HCT116 (cell line): ENCODE results near the gene PKD2L2. TPM values are rescaled to one million over a fixed set of nuclear protein-coding genes. Genes with fewer than 3 reads are reported as not detected.

Experiments
- ATAC-seq: fragments of 200-7000 bp; cut with Tn5 transposase; 2 replicates; pipeline ENCODE4 v1.9.1; 2020; ENCODE audit warnings: mild to moderate bottlenecking, moderate library complexity
- BruUV-seq: library from RNA; stranded (reverse); fragments of 400-500 nt; replicated peaks from 2 replicates; lab custom pipeline; 2021; lab: Mats Ljungman, UMichigan
- CTCF ChIA-PET: fragments of 300-600 bp; sonication (Branson Sonifier 250); formaldehyde crosslinking; loops from one replicate; lab custom pipeline; 2021; ENCODE audit warnings: antibody characterized with exemption; lab: Charles Lee
- POLR2A ChIA-PET: fragments of 300-600, 350-600 bp; sonication (Branson Sonifier 250); formaldehyde crosslinking; loops from one replicate; lab custom pipeline; 2021; ENCODE audit warnings: antibody characterized with exemption; lab: Charles Lee
- RAD21 ChIA-PET, 2 experiments: fragments of 300-600 bp; sonication (Branson Sonifier 250); formaldehyde crosslinking; loops; one replicate each; lab custom pipeline; 2023; ENCODE audit warnings: low total read pairs in 2 of 2; ENCODE audit not compliant: uncharacterized antibody in 2 of 2, unreplicated experiment in 2 of 2, low non-redundant PET in 1 of 2; lab: Charles Lee
- DNase-seq: peaks from one replicate; pipeline ENCODE4 v3.0.0-alpha.2; 2010; ENCODE audit warnings: low read depth, low spot score
- H2AFZ ChIP-seq: fragments of 200-600 bp; shearing (Covaris generic), sonication (generic); 2 replicates; pipeline ENCODE4 v1.6.1; 2017; ENCODE audit warnings: low read depth, mixed run types, mixed read lengths, antibody characterized with exemption, low read length; ENCODE audit not compliant: poor library complexity, severe bottlenecking
- H3K27ac ChIP-seq: 2 replicates; pipeline ENCODE4 v1.5.1; 2012; ENCODE audit warnings: low read depth, low read length
- H3K27me3 ChIP-seq: fragments of 200-600 bp; sonication (generic); 2 replicates; pipeline ENCODE4 v1.6.1; 2016; ENCODE audit warnings: mixed run types, low read length, mixed read lengths; ENCODE audit not compliant: insufficient read depth
- H3K36me3 ChIP-seq, 2 experiments: fragments of 200-500 bp in 1 of 2; fragments of 200-600 bp in 1 of 2; sonication (Bioruptor generic) in 1 of 2; sonication (generic) in 1 of 2; 2 replicates each; pipeline versions ENCODE4 v1.5.1 to v1.6.1; 2014 to 2016; ENCODE audit warnings: low read length in 2 of 2, inconsistent platforms in 1 of 2, mixed read lengths in 1 of 2, mixed run types in 1 of 2; ENCODE audit not compliant: insufficient read depth in 2 of 2, control insufficient read depth in 1 of 2
- H3K4me1 ChIP-seq, 2 experiments: fragments of 200-600 bp in 1 of 2; sonication (generic) in 1 of 2; 2 replicates each; pipeline versions ENCODE4 v1.5.1 to v1.6.1; 2012 to 2017; ENCODE audit warnings: low read length in 2 of 2, inconsistent platforms in 1 of 2, mild to moderate bottlenecking in 1 of 2, mixed read lengths in 1 of 2, mixed run types in 1 of 2, moderate library complexity in 1 of 2; ENCODE audit not compliant: insufficient read depth in 2 of 2, control insufficient read depth in 1 of 2
- H3K4me2 ChIP-seq: fragments of 200-600 bp; sonication (generic); 2 replicates; pipeline ENCODE4 v1.6.1; 2017; ENCODE audit warnings: mixed run types, low read length, mixed read lengths
- H3K4me3 ChIP-seq, 2 experiments: fragments of 200-600 bp in 1 of 2; sonication (generic) in 1 of 2; replicated peaks in 1 of 2; 2 replicates each; pipeline ENCODE4 v1.5.1; 2011 to 2016; ENCODE audit warnings: low read length in 2 of 2, control low read depth in 1 of 2, low read depth in 1 of 2, mild to moderate bottlenecking in 1 of 2, mixed read lengths in 1 of 2, mixed run types in 1 of 2
- H3K79me2 ChIP-seq: fragments of 200-600 bp; sonication (generic); 2 replicates; pipeline ENCODE4 v1.6.1; 2017; ENCODE audit warnings: mild to moderate bottlenecking, mixed run types, low read length, moderate library complexity, mixed read lengths; ENCODE audit not compliant: insufficient read depth
- H3K9ac ChIP-seq: fragments of 200-600 bp; sonication (generic); 2 replicates; pipeline ENCODE4 v1.6.1; 2016; ENCODE audit warnings: low read length, mixed read lengths
- H3K9me2 ChIP-seq: fragments of 200-600 bp; sonication (generic), shearing (Covaris generic); 2 replicates; pipeline ENCODE4 v1.6.1; 2017; ENCODE audit warnings: mixed run types, mild to moderate bottlenecking, moderate library complexity; ENCODE audit not compliant: insufficient read depth
- H3K9me3 ChIP-seq, 2 experiments: fragments of 200-500 bp in 1 of 2; fragments of 200-600 bp in 1 of 2; sonication (Bioruptor generic) in 1 of 2; sonication (generic) in 1 of 2; 2 replicates each; pipeline ENCODE4 v1.6.1; 2014 to 2017; ENCODE audit warnings: low read length in 2 of 2, mixed read lengths in 2 of 2, inconsistent platforms in 1 of 2, low read depth in 1 of 2, mild to moderate bottlenecking in 1 of 2, mixed run types in 1 of 2, moderate library complexity in 1 of 2; ENCODE audit not compliant: control insufficient read depth in 1 of 2, insufficient read depth in 1 of 2
- H4K20me1 ChIP-seq: fragments of 200-600 bp; sonication (generic), shearing (Covaris generic); 2 replicates; pipeline ENCODE4 v1.6.1; 2017; ENCODE audit warnings: mixed run types, mild to moderate bottlenecking, moderate library complexity; ENCODE audit not compliant: insufficient read depth
- YY1 ChIP-seq: IDR thresholded peaks from 2 replicates; pipeline ENCODE4 v1.6.1; 2011; ENCODE audit warnings: low read length, low read depth, moderate library complexity, mild to moderate bottlenecking; ENCODE audit not compliant: insufficient replicate concordance; ENCODE audit errors: extremely low read depth
- intact Hi-C: fragments of 100-400 bp; cut with micrococcal nuclease; formaldehyde crosslinking; loops from 2 replicates; pipeline ENCODE4 v1.10.0; 2022
- total RNA-seq: library from RNA; stranded (reverse); gene quantifications from one replicate; pipeline ENCODE4 v1.2.1, GENCODE V29; 2021; ENCODE audit not compliant: unreplicated experiment
- TF ChIP-seq, protein P1 (sequence below): IDR thresholded peaks from 2 replicates; pipeline ENCODE4 v1.6.1; 2012

PKD2L2 gene
- total RNA-seq, 1 experiment from 2014 or later: not detected

- intact Hi-C loops: no loop called here
- Histone ChIP-seq H3K9me2 (no peaks in the 10 kb centered on the region), H4K20me1 (peaks cover 5% of the 10 kb centered on the region; the same call in 1 of the 2 replicates), H3K79me2 (peaks cover 34% of the 10 kb centered on the region), H3K9ac (no peak overlapping the region), H3K4me2 (no peak overlapping the region), H3K27ac (no peak overlapping the region), H3K36me3 (no peaks in the 10 kb centered on the region), H3K4me3 (no peak overlapping the region), H3K9me3 (no peaks in the 10 kb centered on the region), H2AFZ (no peak overlapping the region), H3K27me3 (no peaks in the 10 kb centered on the region), H3K4me1 (no peaks in the 10 kb centered on the region)
- RAD21 ChIA-PET: no interaction called here
- POLR2A ChIA-PET: no interaction called here
- no TSS peak for BruUV-seq
- no peak for ATAC-seq
- no peak for DNase-seq
- CTCF ChIA-PET: interaction anchor here (0.6 kb wide), 1 partner anchor 39 kb away, joined by 3 read pairs; no protein-coding TSS in a partner anchor
- TF ChIP-seq YY1: no peak
- TF ChIP-seq, protein P1, sequence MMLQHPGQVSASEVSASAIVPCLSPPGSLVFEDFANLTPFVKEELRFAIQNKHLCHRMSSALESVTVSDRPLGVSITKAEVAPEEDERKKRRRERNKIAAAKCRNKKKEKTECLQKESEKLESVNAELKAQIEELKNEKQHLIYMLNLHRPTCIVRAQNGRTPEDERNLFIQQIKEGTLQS: no peak
These were observed 100.2 kb downstream of the PKD2L2 start for GRCh38 chr5:137989419-137989818.

Other genes starting within 250 kb of the PKD2L2 start
- gene KLHL3, start 153.4 kb upstream of the PKD2L2 start, total RNA-seq: not detected
- 38.9 TPM for gene HNRNPA0, start 135.1 kb upstream of the PKD2L2 start, total RNA-seq
- gene MYOT, start 21.6 kb upstream of the PKD2L2 start, total RNA-seq: not detected
- gene FAM13B, start 143.6 kb downstream of the PKD2L2 start, total RNA-seq: 13.6 TPM
- not detected for gene WNT8A, start 194.6 kb downstream of the PKD2L2 start, total RNA-seq
- gene NME5, start 250.0 kb downstream of the PKD2L2 start, total RNA-seq: 3.1 TPM